ENCODE data around the gene NECAB2.

GRCh38 chr16:83963277-83964119 lies 4.5 kb upstream of the NECAB2 start:
- TF ChIP-seq CTCF (conservative IDR thresholded peaks at IDR 0.05; ENCODE audit: low read length) (no peak), EZH2phosphoT487 (IDR thresholded peaks at IDR 0.05; ENCODE audit: borderline replicate concordance) (no peak)
